KBM-7 (cell line): Measurements from ENCODE around the gene TNFRSF13B.
"Not testable (repeated sequence)": the region's sequence is repeated elsewhere in the genome, so short reads cannot be mapped to it uniquely, and the experiment has no call there.

Source experiments
- DNase-seq: peaks from one replicate; pipeline ENCODE4 v3.0.0-alpha.2; 2015
- in situ Hi-C: fragments of 300-500 bp; cut with MboI; formaldehyde crosslinking; loops from 2 replicates; pipeline ENCODE4 v1.14.3; 2020; ENCODE audit warnings: low sequenced_read_pairs, low pct_unique_long_range_greater_than_20kb, mixed read lengths

TNFRSF13B gene

GRCh38 chr17:16905593-16906191 lies 66.2 kb downstream of the TNFRSF13B start:
- no peak for DNase-seq
- in situ Hi-C loops = no loop called here

GRCh38 chr17:16903070-16903469 lies 68.8 kb downstream of the TNFRSF13B start:
- DNase-seq, in situ Hi-C loops: not testable (repeated sequence)

GRCh38 chr17:16900288-16900882 lies 71.5 kb downstream of the TNFRSF13B start:
- in situ Hi-C loops = no loop called here
- DNase-seq = no peak

GRCh38 chr17:16897211-16897896 lies 74.6 kb downstream of the TNFRSF13B start:
- in situ Hi-C loops, DNase-seq: not testable (repeated sequence)

GRCh38 chr17:16896235-16896634 lies 75.7 kb downstream of the TNFRSF13B start:
- DNase-seq, in situ Hi-C loops: not testable (repeated sequence)

GRCh38 chr17:16893527-16893926 lies 78.4 kb downstream of the TNFRSF13B start:
- DNase-seq, in situ Hi-C loops: not testable (repeated sequence)

GRCh38 chr17:16892876-16893454 lies 79.0 kb downstream of the TNFRSF13B start:
- in situ Hi-C loops, DNase-seq: not testable (repeated sequence)

GRCh38 chr17:16889088-16889465 lies 82.8 kb downstream of the TNFRSF13B start:
- DNase-seq = no peak
- in situ Hi-C loops = no loop called here
